Hepatocyte (in vitro differentiated cells): ENCODE results near the gene CERS5.
"Not testable (repeated sequence)": the region's sequence is repeated elsewhere in the genome, so short reads cannot be mapped to it uniquely, and the experiment has no call there.

Source experiments
- CTCF ChIP-seq: fragments of 200-600 bp; sonication (generic); IDR thresholded peaks from 2 replicates; pipeline ENCODE4 v1.5.1; 2016; ENCODE audit warnings: antibody characterized with exemption, mild to moderate bottlenecking; ENCODE audit not compliant: poor library complexity
- EZH2 ChIP-seq: fragments of 200-600 bp; sonication (generic); IDR thresholded peaks from 2 replicates; pipeline ENCODE4 v1.6.1; 2016; ENCODE audit warnings: antibody characterized with exemption, mild to moderate bottlenecking, borderline replicate concordance
- EZH2phosphoT487 ChIP-seq: fragments of 200-600 bp; sonication (generic); IDR thresholded peaks from one replicate; pipeline ENCODE4 v1.6.1; 2018; ENCODE audit warnings: antibody characterized with exemption, mild to moderate bottlenecking, low read depth, moderate library complexity; ENCODE audit not compliant: unreplicated experiment, severe bottlenecking

- TF ChIP-seq CTCF, EZH2, EZH2phosphoT487: not testable (repeated sequence)
These were observed 82.8 kb downstream of the CERS5 start for GRCh38 chr12:50084409-50084774.
